Mesendoderm (in vitro differentiated cells): ENCODE results near the gene RERE.

ENCODE experiments used
- DNase-seq: peaks from one replicate; pipeline ENCODE4 v3.0.0; 2013
- H2AK5ac ChIP-seq: 2 replicates; pipeline ENCODE4 v1.6.1; 2013; ENCODE audit warnings: low read length, inconsistent platforms
- H2BK120ac ChIP-seq: 2 replicates; pipeline ENCODE4 v1.6.1; 2013; ENCODE audit warnings: low read depth, mild to moderate bottlenecking, low read length, moderate library complexity, mixed read lengths
- H2BK15ac ChIP-seq: replicated peaks from 2 replicates; pipeline ENCODE4 v1.6.1; 2013; ENCODE audit warnings: low read depth, mild to moderate bottlenecking, moderate library complexity
- H2BK5ac ChIP-seq: 2 replicates; pipeline ENCODE4 v1.6.1; 2013; ENCODE audit warnings: low read length, inconsistent platforms
- H3K18ac ChIP-seq: 2 replicates; pipeline ENCODE4 v1.6.1; 2013; ENCODE audit warnings: mild to moderate bottlenecking, low read length, mixed read lengths
- H3K23ac ChIP-seq: one replicate; pipeline ENCODE4 v1.6.1; 2013; ENCODE audit warnings: low read length
- H3K27ac ChIP-seq: 2 replicates; pipeline ENCODE4 v1.5.1; 2013; ENCODE audit warnings: low read depth, mild to moderate bottlenecking, inconsistent platforms, low read length, moderate library complexity
- H3K27me3 ChIP-seq: 2 replicates; pipeline ENCODE4 v1.6.1; 2013; ENCODE audit warnings: low read length, control low read depth, mild to moderate bottlenecking, inconsistent platforms; ENCODE audit not compliant: insufficient read depth, poor library complexity
- H3K36me3 ChIP-seq: 2 replicates; pipeline ENCODE4 v1.6.1; 2013; ENCODE audit warnings: low read length, inconsistent platforms; ENCODE audit not compliant: control insufficient read depth, insufficient read depth
- H3K4ac ChIP-seq: one replicate; pipeline ENCODE4 v1.6.1; 2013; ENCODE audit warnings: low read depth, mild to moderate bottlenecking, low read length, moderate library complexity
- H3K4me1 ChIP-seq: 2 replicates; pipeline ENCODE4 v1.6.1; 2013; ENCODE audit warnings: low read depth, low read length, inconsistent platforms; ENCODE audit not compliant: control insufficient read depth
- H3K4me2 ChIP-seq: 2 replicates; pipeline ENCODE4 v1.6.1; 2013; ENCODE audit warnings: low read length
- H3K4me3 ChIP-seq: 2 replicates; pipeline ENCODE4 v1.5.1; 2013; ENCODE audit warnings: mild to moderate bottlenecking, low read length
- H3K56ac ChIP-seq: one replicate; pipeline ENCODE4 v1.6.1; 2013; ENCODE audit warnings: low read length
- H3K79me1 ChIP-seq: 2 replicates; pipeline ENCODE4 v1.6.1; 2013; ENCODE audit warnings: low read length, inconsistent platforms
- H3K79me2 ChIP-seq: 2 replicates; pipeline ENCODE4 v1.6.1; 2013; ENCODE audit warnings: mild to moderate bottlenecking, low read length; ENCODE audit not compliant: control insufficient read depth, insufficient read depth
- H3K9ac ChIP-seq: 2 replicates; pipeline ENCODE4 v1.6.1; 2013; ENCODE audit warnings: low read length, inconsistent platforms
- H4K5ac ChIP-seq: one replicate; pipeline ENCODE4 v1.6.1; 2013; ENCODE audit warnings: low read length
- H4K8ac ChIP-seq: one replicate; pipeline ENCODE4 v1.6.1; 2013; ENCODE audit warnings: low read depth, mild to moderate bottlenecking, control low read depth, low read length, moderate library complexity
- WGBS: extraction: QIAGEN DNeasy Blood & Tissue Kit; methylation state at CpG from one replicate; pipeline ENCODE4 v1.1.7; 2013; ENCODE audit warnings: low lambda C conversion rate, missing lambda C conversion rate; ENCODE audit not compliant: insufficient coverage; ENCODE audit errors: extremely low coverage; 5-methylcytosine and 5-hydroxymethylcytosine counted together

The RERE gene

GRCh38 chr1:8682573-8682972 is 134.9 kb downstream of the RERE start:
- Histone ChIP-seq H2BK5ac (no peak overlapping the region), H3K23ac (no peak overlapping the region), H3K4me1 (peaks cover 11% of the 10 kb centered on the region), H3K18ac (no peak overlapping the region), H3K79me1 (peaks cover 6% of the 10 kb centered on the region), H3K27ac (no peak overlapping the region), H4K8ac (no peak overlapping the region), H3K4me3 (no peak overlapping the region), H3K27me3 (no peaks in the 10 kb centered on the region), H3K4ac (no peak overlapping the region), H3K36me3 (no peaks in the 10 kb centered on the region), H2BK120ac (no peak overlapping the region), H3K56ac (no peak overlapping the region), H3K79me2 (peaks cover 68% of the 10 kb centered on the region), H3K4me2 (no peak overlapping the region), H3K9ac (no peak overlapping the region), H2AK5ac (no peak overlapping the region), H4K5ac (no peak overlapping the region), H2BK15ac (no peak overlapping the region)
- DNase-seq, result no peak
- WGBS, result no CpG with 5 or more reads among the region's 4 CpGs

- H2AK5ac ChIP-seq, result no peak overlapping the region
- H3K9ac ChIP-seq, result no peak overlapping the region
- H3K4me1 ChIP-seq, result peaks cover 11% of the 10 kb centered on the region
- no peak overlapping the region for H4K5ac ChIP-seq
- H3K23ac ChIP-seq, result no peak overlapping the region
- no peak for DNase-seq
- H3K56ac ChIP-seq, result no peak overlapping the region
- H2BK15ac ChIP-seq, result no peak overlapping the region
- no peaks in the 10 kb centered on the region for H3K27me3 ChIP-seq
- peaks cover 68% of the 10 kb centered on the region for H3K79me2 ChIP-seq
- no peak overlapping the region for H3K27ac ChIP-seq
- no peak overlapping the region for H3K18ac ChIP-seq
- H3K4ac ChIP-seq, result no peak overlapping the region
- no peaks in the 10 kb centered on the region for H3K36me3 ChIP-seq
- peaks cover 8% of the 10 kb centered on the region for H3K79me1 ChIP-seq
- H3K4me3 ChIP-seq, result no peak overlapping the region
- H2BK5ac ChIP-seq, result no peak overlapping the region
- H4K8ac ChIP-seq, result no peak overlapping the region
- H2BK120ac ChIP-seq, result no peak overlapping the region
- no CpG with 5 or more reads among the region's 1 CpG for WGBS
- no peak overlapping the region for H3K4me2 ChIP-seq
These were observed 135.5 kb downstream of the RERE start for GRCh38 chr1:8681911-8682310.

GRCh38 chr1:8680664-8681650 is 136.5 kb downstream of the RERE start:
- Histone ChIP-seq H3K56ac (no peak overlapping the region), H3K36me3 (no peaks in the 10 kb centered on the region), H4K8ac (no peak overlapping the region), H3K79me1 (peaks cover 8% of the 10 kb centered on the region), H3K4me2 (no peak overlapping the region), H4K5ac (no peak overlapping the region), H2BK15ac (no peak overlapping the region), H2AK5ac (no peak overlapping the region), H3K4me1 (peaks cover 11% of the 10 kb centered on the region), H2BK5ac (no peak overlapping the region), H3K27me3 (no peaks in the 10 kb centered on the region), H2BK120ac (no peak overlapping the region), H3K79me2 (peaks cover 70% of the 10 kb centered on the region), H3K4me3 (no peak overlapping the region), H3K9ac (no peak overlapping the region), H3K27ac (no peak overlapping the region), H3K4ac (no peak overlapping the region), H3K18ac (no peak overlapping the region), H3K23ac (no peak overlapping the region)
- no peak for DNase-seq
- WGBS, result no CpG with 5 or more reads among the region's 14 CpGs

GRCh38 chr1:8679929-8680663 is 137.3 kb downstream of the RERE start:
- no peak overlapping the region for H3K9ac ChIP-seq
- peaks cover 67% of the 10 kb centered on the region for H3K79me2 ChIP-seq
- no CpG with 5 or more reads among the region's 7 CpGs for WGBS
- H2BK15ac ChIP-seq, result no peak overlapping the region
- no peak overlapping the region for H3K18ac ChIP-seq
- H3K56ac ChIP-seq, result no peak overlapping the region
- H4K8ac ChIP-seq, result no peak overlapping the region
- no peak overlapping the region for H3K23ac ChIP-seq
- H3K27me3 ChIP-seq, result no peaks in the 10 kb centered on the region
- no peak overlapping the region for H3K4ac ChIP-seq
- no peak overlapping the region for H3K27ac ChIP-seq
- peaks cover 11% of the 10 kb centered on the region for H3K4me1 ChIP-seq
- H4K5ac ChIP-seq, result no peak overlapping the region
- H2AK5ac ChIP-seq, result no peak overlapping the region
- H2BK5ac ChIP-seq, result no peak overlapping the region
- no peak overlapping the region for H3K4me2 ChIP-seq
- H3K79me1 ChIP-seq, result peaks cover 8% of the 10 kb centered on the region
- H3K4me3 ChIP-seq, result no peak overlapping the region
- no peaks in the 10 kb centered on the region for H3K36me3 ChIP-seq
- H2BK120ac ChIP-seq, result no peak overlapping the region
- no peak for DNase-seq

- Histone ChIP-seq H3K4ac (no peak overlapping the region), H3K79me2 (peaks cover 68% of the 10 kb centered on the region), H3K4me1 (peaks cover 7% of the 10 kb centered on the region), H2AK5ac (no peak overlapping the region), H3K23ac (no peak overlapping the region), H2BK15ac (no peak overlapping the region), H3K9ac (no peak overlapping the region), H4K5ac (no peak overlapping the region), H3K36me3 (no peaks in the 10 kb centered on the region), H4K8ac (no peak overlapping the region), H3K27me3 (no peaks in the 10 kb centered on the region), H3K18ac (no peak overlapping the region), H3K27ac (no peak overlapping the region), H3K4me3 (no peak overlapping the region), H2BK5ac (no peak overlapping the region), H3K56ac (no peak overlapping the region), H3K79me1 (peaks cover 8% of the 10 kb centered on the region), H3K4me2 (no peak overlapping the region), H2BK120ac (no peak overlapping the region)
- no peak for DNase-seq
- no CpG with 5 or more reads among the region's 2 CpGs for WGBS
These were observed 138.0 kb downstream of the RERE start for GRCh38 chr1:8679395-8679800.
